Lower lobe of right lung (tissue), 2 donors: ENCODE measurements around the gene RGL1. TPM values are rescaled to one million over a fixed set of nuclear protein-coding genes. Genes with fewer than 3 reads are reported as not detected.

Experiments
- ATAC-seq, 2 donors: fragments of 200-7000 bp; cut with Tn5 transposase; one replicate each; pipeline ENCODE4 v1.9.1; 2020 to 2022; ENCODE audit warnings: mild to moderate bottlenecking in 2 of 2, moderate library complexity in 2 of 2
- DNase-seq: peaks from one replicate; pipeline ENCODE4 v3.0.0-alpha.2; 2020
- H3K27ac ChIP-seq: fragments of 200-600 bp; one replicate; pipeline ENCODE4 v1.8.0; 2022
- H3K27me3 ChIP-seq: fragments of 200-600 bp; one replicate; pipeline ENCODE4 v1.8.0; 2022; ENCODE audit warnings: low read depth
- H3K36me3 ChIP-seq: fragments of 200-600 bp; one replicate; pipeline ENCODE4 v1.8.0; 2022; ENCODE audit warnings: mild to moderate bottlenecking
- H3K4me1 ChIP-seq: fragments of 200-600 bp; one replicate; pipeline ENCODE4 v1.8.0; 2022
- H3K4me3 ChIP-seq: fragments of 200-600 bp; one replicate; pipeline ENCODE4 v1.8.0; 2022; ENCODE audit warnings: mild to moderate bottlenecking
- H3K9me3 ChIP-seq: fragments of 200-600 bp; one replicate; pipeline ENCODE4 v1.8.0; 2022
- intact Hi-C: fragments of 100-400 bp; cut with DNase I; formaldehyde crosslinking; loops from one replicate; pipeline ENCODE4 v1.11.0; 2022
- total RNA-seq: library from RNA; stranded (reverse); fragmentation: NEBNext Ultra II Directional; extraction: Animal tissue kit (Norgen Biotek cat#: 25700); gene quantifications from one replicate; pipeline ENCODE4 v1.2.1, GENCODE V29; 2021
- TF ChIP-seq, protein P1 (sequence below): fragments of 200-600 bp; IDR thresholded peaks from one replicate; pipeline ENCODE4 v1.8.0; 2022; ENCODE audit warnings: antibody characterized with exemption, mild to moderate bottlenecking
- donor health status: DM: no; HTN: yes; CAD: no; lungs with severe emphysema.

The RGL1 gene
- total RNA-seq, 1 donor from 2014 or later, result 37.6 TPM

- Histone ChIP-seq H3K27ac (no peak overlapping the region), H3K27me3 (no peaks in the 10 kb centered on the region), H3K36me3 (peaks cover 4% of the 10 kb centered on the region), H3K9me3 (no peaks in the 10 kb centered on the region), H3K4me1 (peaks cover 5% of the 10 kb centered on the region), H3K4me3 (no peak overlapping the region)
- DNase-seq (no peak), ATAC-seq (no peak)
- TF ChIP-seq, protein P1, sequence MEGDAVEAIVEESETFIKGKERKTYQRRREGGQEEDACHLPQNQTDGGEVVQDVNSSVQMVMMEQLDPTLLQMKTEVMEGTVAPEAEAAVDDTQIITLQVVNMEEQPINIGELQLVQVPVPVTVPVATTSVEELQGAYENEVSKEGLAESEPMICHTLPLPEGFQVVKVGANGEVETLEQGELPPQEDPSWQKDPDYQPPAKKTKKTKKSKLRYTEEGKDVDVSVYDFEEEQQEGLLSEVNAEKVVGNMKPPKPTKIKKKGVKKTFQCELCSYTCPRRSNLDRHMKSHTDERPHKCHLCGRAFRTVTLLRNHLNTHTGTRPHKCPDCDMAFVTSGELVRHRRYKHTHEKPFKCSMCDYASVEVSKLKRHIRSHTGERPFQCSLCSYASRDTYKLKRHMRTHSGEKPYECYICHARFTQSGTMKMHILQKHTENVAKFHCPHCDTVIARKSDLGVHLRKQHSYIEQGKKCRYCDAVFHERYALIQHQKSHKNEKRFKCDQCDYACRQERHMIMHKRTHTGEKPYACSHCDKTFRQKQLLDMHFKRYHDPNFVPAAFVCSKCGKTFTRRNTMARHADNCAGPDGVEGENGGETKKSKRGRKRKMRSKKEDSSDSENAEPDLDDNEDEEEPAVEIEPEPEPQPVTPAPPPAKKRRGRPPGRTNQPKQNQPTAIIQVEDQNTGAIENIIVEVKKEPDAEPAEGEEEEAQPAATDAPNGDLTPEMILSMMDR, result no peak
- intact Hi-C loops, result no loop called here
These were observed 54.9 kb downstream of the RGL1 start for GRCh38 chr1:183859831-183860230.

GRCh38 chr1:183862967-183863366 is 58.0 kb downstream of the RGL1 start:
- no peak for DNase-seq
- no peak for ATAC-seq
- no peaks in the 10 kb centered on the region for H3K27me3 ChIP-seq
- peaks cover 15% of the 10 kb centered on the region for H3K36me3 ChIP-seq
- no peak overlapping the region for H3K27ac ChIP-seq
- TF ChIP-seq, protein P1, result no peak
- no peak overlapping the region for H3K4me3 ChIP-seq
- no peaks in the 10 kb centered on the region for H3K9me3 ChIP-seq
- peaks cover 5% of the 10 kb centered on the region for H3K4me1 ChIP-seq
- intact Hi-C loops, result no loop called here

DNA sequence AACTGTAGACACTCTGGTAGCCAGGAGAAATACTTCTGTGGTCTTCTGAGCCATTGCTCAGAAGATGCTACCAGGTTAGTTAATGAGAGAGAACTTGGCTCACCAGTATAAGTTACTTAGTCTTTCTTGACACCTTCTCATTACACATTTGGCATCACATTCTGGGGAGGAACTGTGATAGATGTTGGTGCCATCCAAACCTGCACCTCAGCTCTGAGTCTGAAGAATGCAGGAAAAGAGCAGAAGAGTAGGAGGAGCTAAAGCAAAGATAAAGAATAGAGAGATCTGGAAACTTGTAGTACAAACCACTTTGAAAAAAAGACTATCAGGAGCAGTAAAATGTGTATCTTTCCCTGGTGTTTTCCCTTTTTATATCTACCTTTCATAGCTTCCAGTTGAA is 58.9 kb downstream of the RGL1 start:
- Histone ChIP-seq H3K9me3 (no peaks in the 10 kb centered on the region), H3K27me3 (no peaks in the 10 kb centered on the region), H3K36me3 (peaks cover 15% of the 10 kb centered on the region), H3K4me3 (no peak overlapping the region), H3K4me1 (peaks cover 5% of the 10 kb centered on the region), H3K27ac (no peak overlapping the region)
- DNase-seq (no peak), ATAC-seq (no peak)
- TF ChIP-seq, protein P1, result no peak
- intact Hi-C loops, result no loop called here

GRCh38 chr1:183864611-183865010 is 59.7 kb downstream of the RGL1 start:
- intact Hi-C loops, result no loop called here
- H3K27me3 ChIP-seq, result no peaks in the 10 kb centered on the region
- peaks cover 15% of the 10 kb centered on the region for H3K36me3 ChIP-seq
- H3K4me1 ChIP-seq, result peaks cover 5% of the 10 kb centered on the region
- no peak for DNase-seq
- no peak for ATAC-seq
- H3K4me3 ChIP-seq, result no peak overlapping the region
- no peaks in the 10 kb centered on the region for H3K9me3 ChIP-seq
- TF ChIP-seq, protein P1, result no peak
- no peak overlapping the region for H3K27ac ChIP-seq

DNA sequence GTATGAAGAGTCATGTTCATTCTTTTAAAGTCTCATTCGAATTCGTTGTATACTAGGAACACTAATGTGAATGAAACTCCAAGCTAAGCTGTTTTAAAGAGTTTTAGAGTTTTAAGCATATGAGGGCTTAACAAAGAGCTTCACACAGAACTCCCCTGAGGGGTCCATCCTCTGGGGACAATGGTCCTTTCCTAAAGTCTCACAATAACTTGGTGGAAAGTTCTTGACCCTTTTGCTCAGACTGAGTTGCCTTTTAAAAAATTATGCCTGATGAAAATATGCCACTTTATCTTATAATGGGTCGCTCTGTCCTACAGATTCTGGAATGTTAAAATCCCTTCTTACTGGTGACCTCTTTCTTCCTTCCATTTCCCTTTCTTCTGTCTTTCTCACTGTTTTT is 64.3 kb downstream of the RGL1 start:
- intact Hi-C loops, result no loop called here
- Histone ChIP-seq H3K27me3 (no peaks in the 10 kb centered on the region), H3K4me1 (peaks cover 43% of the 10 kb centered on the region), H3K4me3 (no peak overlapping the region), H3K36me3 (peaks cover 11% of the 10 kb centered on the region), H3K9me3 (no peaks in the 10 kb centered on the region), H3K27ac (no peak overlapping the region)
- TF ChIP-seq, protein P1, result no peak
- DNase-seq, result no peak
- ATAC-seq, result no peak

- Histone ChIP-seq H3K36me3 (peaks cover 11% of the 10 kb centered on the region), H3K4me3 (no peak overlapping the region), H3K27me3 (no peaks in the 10 kb centered on the region), H3K9me3 (no peaks in the 10 kb centered on the region), H3K27ac (peak overlapping the region; percentile 53), H3K4me1 (peaks cover 43% of the 10 kb centered on the region)
- intact Hi-C loops, result no loop called here
- ATAC-seq (no peak), DNase-seq (no peak)
- TF ChIP-seq, protein P1, result no peak
These were observed 64.7 kb downstream of the RGL1 start for GRCh38 chr1:183869664-183870063.
